HEK293 (cell line): Measurements from ENCODE around the gene ZNF644.

Experiments used
- CTCF ChIP-seq: fragments of 450-650 bp; formaldehyde crosslinking; IDR thresholded peaks from 2 replicates; pipeline ENCODE4 v1.5.1; 2016; ENCODE audit warnings: missing biosample characterization, missing genetic modification characterization
- GLIS1 ChIP-seq: fragments of 450-650 bp; formaldehyde crosslinking; IDR thresholded peaks from 2 replicates; pipeline ENCODE4 v1.5.1; 2016; ENCODE audit warnings: missing biosample characterization, missing genetic modification characterization
- SP2 ChIP-seq: fragments of 450-650 bp; formaldehyde crosslinking; IDR thresholded peaks from 2 replicates; pipeline ENCODE4 v1.5.1; 2016; ENCODE audit warnings: missing biosample characterization, missing genetic modification characterization
- ZBTB10 ChIP-seq: fragments of 450-650 bp; formaldehyde crosslinking; IDR thresholded peaks from 2 replicates; pipeline ENCODE4 v1.5.1; 2016; ENCODE audit warnings: missing biosample characterization, missing genetic modification characterization
- ZNF423 ChIP-seq: fragments of 450-650 bp; formaldehyde crosslinking; IDR thresholded peaks from 2 replicates; pipeline ENCODE4 v1.5.1; 2016; ENCODE audit warnings: missing biosample characterization, missing genetic modification characterization
- ZNF624 ChIP-seq: fragments of 450-650 bp; formaldehyde crosslinking; IDR thresholded peaks from 2 replicates; pipeline ENCODE4 v1.5.1; 2017; ENCODE audit warnings: missing biosample characterization, missing genetic modification characterization
- ZNF670 ChIP-seq: fragments of 450-650 bp; formaldehyde crosslinking; IDR thresholded peaks from 2 replicates; pipeline ENCODE4 v1.5.1; 2016; ENCODE audit warnings: missing biosample characterization, missing genetic modification characterization, low read depth
- TF ChIP-seq, protein P1 (sequence below): fragments of 450-650 bp; formaldehyde crosslinking; IDR thresholded peaks from 2 replicates; pipeline ENCODE4 v1.5.1; 2016; ENCODE audit warnings: missing biosample characterization, missing genetic modification characterization
- TF ChIP-seq, protein P2 (sequence below): fragments of 450-650 bp; formaldehyde crosslinking; IDR thresholded peaks from 2 replicates; pipeline ENCODE4 v1.5.1; 2016; ENCODE audit warnings: missing biosample characterization, missing genetic modification characterization, low read depth

DNA sequence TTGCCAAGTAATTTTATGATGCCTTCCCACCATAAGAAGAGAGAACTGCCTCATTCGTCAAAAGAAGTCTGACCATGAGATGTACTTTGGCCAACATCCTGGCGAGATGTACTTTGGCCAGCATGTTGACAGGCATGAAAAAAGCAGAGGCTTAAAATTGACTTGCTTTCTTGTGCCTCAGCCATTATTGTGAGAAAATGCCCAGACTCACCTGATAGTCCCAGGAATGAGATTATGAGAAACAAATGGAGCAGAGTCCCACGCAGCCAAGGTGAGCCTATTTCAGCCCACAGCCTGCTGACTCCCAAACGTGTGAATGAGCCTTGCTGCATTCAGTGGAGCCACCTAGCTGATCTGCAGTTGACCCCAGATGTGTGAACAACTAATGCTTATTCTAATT is 43.5 kb upstream of the ZNF644 start:
- TF ChIP-seq CTCF (tag by site-specific recombination), result no peak
- TF ChIP-seq, protein P1, sequence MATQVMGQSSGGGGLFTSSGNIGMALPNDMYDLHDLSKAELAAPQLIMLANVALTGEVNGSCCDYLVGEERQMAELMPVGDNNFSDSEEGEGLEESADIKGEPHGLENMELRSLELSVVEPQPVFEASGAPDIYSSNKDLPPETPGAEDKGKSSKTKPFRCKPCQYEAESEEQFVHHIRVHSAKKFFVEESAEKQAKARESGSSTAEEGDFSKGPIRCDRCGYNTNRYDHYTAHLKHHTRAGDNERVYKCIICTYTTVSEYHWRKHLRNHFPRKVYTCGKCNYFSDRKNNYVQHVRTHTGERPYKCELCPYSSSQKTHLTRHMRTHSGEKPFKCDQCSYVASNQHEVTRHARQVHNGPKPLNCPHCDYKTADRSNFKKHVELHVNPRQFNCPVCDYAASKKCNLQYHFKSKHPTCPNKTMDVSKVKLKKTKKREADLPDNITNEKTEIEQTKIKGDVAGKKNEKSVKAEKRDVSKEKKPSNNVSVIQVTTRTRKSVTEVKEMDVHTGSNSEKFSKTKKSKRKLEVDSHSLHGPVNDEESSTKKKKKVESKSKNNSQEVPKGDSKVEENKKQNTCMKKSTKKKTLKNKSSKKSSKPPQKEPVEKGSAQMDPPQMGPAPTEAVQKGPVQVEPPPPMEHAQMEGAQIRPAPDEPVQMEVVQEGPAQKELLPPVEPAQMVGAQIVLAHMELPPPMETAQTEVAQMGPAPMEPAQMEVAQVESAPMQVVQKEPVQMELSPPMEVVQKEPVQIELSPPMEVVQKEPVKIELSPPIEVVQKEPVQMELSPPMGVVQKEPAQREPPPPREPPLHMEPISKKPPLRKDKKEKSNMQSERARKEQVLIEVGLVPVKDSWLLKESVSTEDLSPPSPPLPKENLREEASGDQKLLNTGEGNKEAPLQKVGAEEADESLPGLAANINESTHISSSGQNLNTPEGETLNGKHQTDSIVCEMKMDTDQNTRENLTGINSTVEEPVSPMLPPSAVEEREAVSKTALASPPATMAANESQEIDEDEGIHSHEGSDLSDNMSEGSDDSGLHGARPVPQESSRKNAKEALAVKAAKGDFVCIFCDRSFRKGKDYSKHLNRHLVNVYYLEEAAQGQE (tag by site-specific recombination), result no peak
- no peak for TF ChIP-seq ZNF423
- no peak for TF ChIP-seq SP2 (tag by site-specific recombination)
- no peak for TF ChIP-seq ZNF670 (tag by site-specific recombination)
- TF ChIP-seq, protein P2, sequence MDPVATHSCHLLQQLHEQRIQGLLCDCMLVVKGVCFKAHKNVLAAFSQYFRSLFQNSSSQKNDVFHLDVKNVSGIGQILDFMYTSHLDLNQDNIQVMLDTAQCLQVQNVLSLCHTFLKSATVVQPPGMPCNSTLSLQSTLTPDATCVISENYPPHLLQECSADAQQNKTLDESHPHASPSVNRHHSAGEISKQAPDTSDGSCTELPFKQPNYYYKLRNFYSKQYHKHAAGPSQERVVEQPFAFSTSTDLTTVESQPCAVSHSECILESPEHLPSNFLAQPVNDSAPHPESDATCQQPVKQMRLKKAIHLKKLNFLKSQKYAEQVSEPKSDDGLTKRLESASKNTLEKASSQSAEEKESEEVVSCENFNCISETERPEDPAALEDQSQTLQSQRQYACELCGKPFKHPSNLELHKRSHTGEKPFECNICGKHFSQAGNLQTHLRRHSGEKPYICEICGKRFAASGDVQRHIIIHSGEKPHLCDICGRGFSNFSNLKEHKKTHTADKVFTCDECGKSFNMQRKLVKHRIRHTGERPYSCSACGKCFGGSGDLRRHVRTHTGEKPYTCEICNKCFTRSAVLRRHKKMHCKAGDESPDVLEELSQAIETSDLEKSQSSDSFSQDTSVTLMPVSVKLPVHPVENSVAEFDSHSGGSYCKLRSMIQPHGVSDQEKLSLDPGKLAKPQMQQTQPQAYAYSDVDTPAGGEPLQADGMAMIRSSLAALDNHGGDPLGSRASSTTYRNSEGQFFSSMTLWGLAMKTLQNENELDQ (tag by site-specific recombination), result no peak
- TF ChIP-seq ZNF624 (tag by site-specific recombination), result no peak
- TF ChIP-seq ZBTB10, result no peak
- no peak for TF ChIP-seq GLIS1 (tag by site-specific recombination)
